NCI-H1092 (cell line): Measurements from ENCODE around the gene SPX.

Experiments
- DNase-seq: peaks from one replicate; lab custom pipeline; 2025; lab: John Stamatoyannopoulos, UW

The SPX gene

DNA sequence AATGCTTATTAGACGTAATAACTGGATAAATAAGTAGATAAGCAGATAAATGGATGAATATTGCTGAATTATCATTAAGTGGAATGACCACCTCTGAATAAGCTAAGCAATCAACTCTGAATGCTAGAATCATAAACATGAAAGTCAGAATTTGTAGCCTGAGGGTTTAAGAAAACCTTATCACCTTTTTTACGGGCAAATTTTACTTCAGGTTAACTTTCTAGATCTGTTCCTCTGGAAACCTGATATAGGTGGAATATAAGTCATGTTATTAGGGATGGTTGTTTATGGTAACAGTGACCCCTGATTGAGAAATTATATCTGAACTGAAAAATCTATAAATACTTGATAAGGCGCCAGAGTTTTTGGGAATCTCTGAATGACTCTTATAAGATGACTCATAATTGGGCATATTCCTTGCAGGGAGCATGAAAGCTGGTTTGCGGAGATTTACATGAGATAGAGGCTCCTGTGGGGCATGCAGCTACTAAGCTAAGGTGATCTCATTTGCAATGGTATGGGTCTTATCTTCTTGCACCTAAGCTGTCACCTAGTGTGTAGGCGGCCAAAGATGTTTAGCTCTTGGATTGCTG lies 12.1 kb downstream of the SPX start:
- DNase-seq = no peak

DNA sequence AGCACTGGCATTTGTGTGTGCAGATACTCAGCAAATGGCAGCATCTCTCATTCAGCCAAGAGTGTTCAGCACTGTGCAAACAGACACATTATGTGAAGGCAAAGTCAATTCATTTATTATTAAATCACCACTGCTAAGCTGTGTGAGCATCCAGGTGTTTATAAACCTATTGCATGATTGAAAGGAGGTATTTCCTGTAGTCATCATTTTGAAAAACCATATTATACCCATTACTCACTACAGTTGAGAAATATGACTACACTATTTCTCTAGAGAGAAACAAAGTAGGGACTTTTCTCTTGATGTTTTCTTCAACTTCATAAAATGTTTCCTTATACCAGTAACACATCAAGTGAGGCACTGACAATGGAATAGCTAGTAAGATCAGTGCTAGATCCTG lies 13.7 kb downstream of the SPX start:
- no peak for DNase-seq

DNA sequence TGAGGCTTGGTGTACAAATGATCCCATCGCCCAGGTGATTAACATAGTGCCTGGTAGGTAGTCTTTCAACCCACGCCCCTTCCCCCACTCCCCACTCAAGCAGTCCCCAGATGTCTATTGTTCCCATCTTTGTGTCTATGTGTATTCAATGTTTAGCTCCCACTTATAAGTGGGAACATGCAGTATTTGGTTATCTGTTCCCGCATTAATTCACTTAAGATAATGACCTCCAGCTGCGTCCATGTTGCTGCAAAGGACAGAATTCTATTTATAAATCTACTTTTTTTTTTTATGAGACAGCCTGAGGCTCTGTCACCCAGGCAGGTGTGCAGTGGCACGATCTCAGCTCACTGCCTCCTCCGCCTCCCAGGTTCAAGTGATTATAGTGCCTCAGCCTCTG lies 15.7 kb downstream of the SPX start:
- DNase-seq = no peak

DNA sequence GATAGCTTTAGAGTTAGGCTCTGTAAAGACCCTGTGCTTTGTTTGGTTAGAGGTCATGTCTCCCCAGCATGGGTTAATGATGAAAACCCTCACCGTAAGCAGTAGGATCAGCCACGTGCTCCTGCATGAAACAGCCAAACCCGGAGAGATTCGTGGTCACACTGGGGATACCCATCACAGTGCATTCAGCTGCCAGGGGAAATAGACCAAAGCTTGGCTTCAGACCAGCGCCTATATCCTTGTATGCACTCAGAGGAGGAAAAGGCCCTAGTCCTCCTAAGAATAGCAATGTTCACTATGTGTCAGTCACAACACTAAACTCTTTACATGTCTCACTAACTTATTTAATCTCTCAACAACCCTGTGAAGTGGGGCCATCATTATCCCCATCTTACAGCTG lies 16.3 kb downstream of the SPX start:
- no peak for DNase-seq

DNA sequence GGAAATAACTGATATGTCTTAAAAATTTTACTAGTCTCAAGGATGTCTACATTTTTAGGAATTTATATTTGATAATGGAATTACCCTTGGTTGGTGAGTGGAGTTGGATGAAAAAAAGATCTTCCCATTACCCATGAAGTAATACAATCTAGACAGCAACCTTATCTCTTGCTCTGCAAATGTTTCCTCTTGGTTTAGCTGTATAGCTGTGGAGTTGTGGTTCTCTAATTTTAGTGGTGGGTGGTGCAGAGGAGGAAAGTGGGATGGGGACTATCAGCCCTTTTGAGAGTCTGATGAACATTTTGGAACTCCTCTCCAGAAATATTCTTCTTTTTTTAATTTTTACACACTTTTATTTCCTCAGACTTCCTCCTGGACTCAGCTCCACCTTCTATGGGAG lies 17.1 kb downstream of the SPX start:
- no peak for DNase-seq

DNA sequence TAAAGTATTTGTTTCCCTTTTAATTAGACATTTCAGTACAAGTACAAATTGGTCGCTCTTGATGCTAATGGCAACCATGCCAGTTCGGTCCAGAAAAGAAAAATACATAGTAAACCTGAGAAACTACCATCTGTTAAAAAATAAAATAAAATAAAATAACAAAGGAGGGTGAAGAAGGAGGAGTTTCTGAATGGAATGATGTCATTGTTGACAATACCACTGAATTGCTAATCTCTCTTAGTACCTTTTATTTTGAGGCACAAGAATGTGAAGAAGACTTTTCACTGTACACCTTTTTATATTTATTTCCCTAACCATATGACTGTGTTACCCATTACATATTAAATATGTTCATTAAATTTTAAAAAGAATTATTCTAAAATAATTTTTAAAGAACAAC lies 19.5 kb downstream of the SPX start:
- no peak for DNase-seq

DNA sequence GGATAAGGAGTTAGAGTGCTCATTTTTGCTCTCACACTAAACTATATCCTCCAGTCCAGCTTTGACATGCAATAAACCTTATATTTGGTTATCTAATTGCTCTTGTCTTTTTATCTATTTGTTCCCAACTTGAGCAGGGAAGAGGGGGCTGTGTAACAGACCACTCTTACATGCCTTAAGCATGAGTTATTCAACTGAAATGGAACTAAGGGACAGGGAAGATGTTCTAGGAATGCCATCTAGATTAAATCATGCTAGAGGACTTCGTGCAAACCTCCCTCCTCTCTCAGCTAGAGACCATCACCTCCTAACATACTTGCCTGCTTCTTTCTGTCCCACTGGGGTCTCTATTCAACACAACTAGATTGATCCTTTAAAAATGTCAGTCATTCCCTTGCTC lies 20.6 kb downstream of the SPX start:
- no peak for DNase-seq

DNA sequence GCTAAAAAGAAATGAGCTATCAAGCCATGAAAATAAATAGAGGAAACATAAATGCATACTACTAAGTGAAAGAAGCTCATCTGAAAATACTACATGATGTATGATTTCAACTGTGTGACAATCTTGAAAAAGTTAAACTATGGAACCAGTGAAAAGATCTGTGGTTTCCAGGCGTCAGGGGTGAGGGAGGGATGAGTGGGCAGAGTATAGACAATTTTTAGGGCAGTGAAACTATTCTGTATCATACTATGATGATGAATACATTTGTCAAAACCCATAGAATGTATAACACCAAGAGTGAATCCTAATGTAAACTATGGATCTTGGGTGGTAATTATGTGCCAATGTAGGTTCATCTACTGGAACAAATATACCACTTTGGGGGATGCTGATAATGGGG lies 21.3 kb downstream of the SPX start:
- no peak for DNase-seq

DNA sequence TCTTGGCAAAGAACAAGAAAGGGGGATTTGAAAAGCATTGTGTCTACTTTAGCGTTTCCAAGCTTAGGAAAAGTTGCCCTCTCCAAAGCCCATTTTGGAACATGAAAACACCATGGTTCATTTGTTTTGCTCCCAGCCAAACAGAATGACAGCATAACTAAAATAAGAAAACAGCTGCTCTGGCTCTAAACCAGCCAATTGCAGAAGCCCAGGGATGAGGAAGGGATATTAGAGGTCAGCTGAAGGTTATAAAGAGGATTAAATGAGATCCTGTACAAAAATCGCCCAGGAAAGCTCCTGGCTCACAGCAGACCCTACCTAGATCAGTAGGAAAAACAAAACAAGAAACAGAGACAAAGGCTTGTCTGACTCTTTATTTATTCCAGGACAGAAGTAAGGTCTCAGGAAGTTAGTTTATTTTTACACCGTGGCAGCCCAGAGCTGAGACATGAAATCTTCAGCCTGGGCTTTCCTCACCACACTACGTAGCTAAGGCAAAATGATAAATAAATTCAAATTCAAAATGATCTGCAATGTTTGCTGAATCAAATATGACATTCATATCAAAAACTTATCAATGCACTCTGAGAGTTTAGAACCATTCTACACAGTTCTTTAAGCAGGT lies 25.9 kb downstream of the SPX start:
- no peak for DNase-seq

DNA sequence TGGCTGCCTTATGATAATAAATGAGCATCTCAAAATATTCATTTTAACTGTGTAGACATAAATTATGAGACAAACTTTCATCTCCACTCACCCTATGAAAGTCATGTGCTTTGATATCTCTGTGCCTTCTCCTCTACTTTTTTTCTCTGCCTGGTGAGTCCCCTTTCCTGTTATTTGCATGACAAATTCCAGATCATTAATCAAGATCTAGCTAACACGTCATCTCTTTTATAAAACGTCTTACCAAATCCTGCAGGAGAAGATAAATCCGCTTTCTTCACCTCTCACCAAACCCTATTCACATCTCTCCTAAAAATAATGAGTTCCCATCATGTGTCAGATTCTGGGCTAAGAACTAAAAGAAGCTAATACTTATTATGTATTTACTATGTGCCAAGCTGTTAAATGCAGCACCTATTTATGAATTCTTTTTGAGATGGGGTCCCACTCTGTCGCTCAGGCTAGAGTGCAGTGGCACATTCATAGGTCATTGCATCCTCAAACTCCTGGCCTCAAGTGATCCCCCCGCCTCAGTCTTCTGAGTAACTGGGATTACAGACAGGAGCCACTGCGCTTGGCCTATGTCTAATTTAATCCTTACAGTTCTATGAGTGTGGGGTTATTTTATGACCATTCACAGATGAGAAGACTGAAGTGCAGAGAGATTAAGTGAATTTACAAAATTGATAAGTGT lies 26.7 kb downstream of the SPX start:
- no peak for DNase-seq

DNA sequence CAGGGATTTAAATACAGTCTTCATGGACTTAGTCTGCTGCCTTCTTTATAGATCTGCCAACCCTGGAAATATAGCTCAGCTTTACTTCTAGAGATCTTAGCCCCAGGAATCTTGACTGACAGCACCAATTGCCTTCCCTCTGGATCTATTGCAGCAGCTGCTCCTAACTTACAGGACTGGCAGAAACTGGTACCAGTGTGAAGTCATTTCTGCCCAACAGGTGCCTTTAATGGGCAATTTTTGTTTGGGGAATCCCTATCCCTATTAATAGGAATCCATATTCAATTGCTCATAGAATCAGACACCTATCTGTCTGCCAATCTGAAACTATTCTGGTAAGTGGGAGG lies 27.2 kb downstream of the SPX start:
- DNase-seq = no peak

DNA sequence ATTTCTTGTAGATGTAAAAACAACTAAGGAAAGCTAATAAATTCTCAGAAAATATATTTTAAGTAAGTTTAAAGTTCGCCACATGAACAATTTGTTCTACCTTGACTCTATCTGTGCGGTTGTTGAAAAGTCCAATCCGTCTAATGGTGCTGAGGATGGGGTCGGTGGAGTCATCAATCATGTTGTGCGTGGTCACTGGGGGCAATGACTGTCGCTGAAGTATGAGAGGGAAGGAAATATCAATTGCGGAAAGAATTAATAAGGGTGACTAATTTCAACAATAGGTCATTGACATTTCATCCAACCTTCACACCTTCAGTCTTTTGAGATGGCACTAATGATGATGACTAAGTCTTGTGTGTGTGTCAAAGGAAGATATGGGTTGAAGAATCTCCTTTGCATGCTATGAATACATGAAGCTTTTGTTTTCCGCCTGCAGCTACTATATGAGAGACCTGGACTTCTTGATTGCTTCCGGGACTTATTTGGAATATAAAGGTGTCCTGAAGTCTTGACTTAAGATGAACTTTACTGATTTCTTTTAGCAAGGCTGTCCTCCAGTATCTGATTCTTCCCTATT lies 32.1 kb downstream of the SPX start:
- no peak for DNase-seq

DNA sequence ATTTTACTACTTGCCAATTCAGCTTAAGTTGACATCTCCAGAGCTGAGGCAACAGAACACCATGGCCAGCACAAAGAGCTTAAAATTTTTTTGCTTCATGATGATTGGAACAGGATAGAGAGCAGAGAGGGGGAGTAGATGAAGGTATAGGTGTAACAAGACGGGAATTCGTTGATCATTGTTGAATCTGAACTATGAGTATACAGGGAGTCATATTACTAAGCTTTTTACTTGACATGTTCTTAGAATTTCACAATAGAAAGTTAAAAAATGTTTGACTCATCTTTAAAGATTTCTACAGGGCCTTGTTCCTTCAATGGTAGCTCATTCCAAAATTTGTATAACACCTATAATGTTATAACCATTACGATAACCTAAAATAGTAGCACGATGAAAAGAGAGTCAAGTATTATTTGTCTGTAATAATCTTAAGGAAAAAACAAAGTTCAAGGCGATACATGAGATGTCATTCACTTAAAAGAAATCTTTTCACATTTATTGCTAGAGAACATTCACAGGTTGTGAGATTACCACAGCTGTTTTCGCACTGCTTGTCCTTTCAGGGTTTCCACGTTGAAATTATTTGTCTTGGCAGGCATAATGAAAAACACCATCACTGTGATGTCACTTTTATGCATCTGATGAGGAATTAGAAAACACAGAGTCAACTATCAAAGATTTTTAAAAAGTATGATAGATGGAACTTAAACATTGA lies 33.9 kb downstream of the SPX start:
- no peak for DNase-seq

DNA sequence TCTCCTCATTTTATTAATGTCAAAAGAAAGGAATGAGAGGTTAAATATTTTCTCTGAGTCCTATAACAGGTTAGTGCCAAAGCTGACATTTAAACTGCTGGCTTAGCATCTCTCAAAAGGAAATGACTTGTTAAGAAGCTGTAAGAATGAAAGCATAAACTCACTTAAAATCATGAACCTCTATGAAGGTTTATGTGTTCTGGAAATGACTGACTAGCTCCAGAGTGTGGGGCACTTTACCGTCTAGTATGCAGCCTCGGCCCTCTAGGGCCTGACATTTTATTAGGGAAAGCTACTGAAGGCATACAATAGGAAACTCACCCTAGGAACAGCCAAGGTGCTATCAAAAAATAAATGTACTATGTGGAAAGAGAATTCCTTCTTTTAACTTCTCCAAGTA lies 35.1 kb downstream of the SPX start:
- DNase-seq = no peak

DNA sequence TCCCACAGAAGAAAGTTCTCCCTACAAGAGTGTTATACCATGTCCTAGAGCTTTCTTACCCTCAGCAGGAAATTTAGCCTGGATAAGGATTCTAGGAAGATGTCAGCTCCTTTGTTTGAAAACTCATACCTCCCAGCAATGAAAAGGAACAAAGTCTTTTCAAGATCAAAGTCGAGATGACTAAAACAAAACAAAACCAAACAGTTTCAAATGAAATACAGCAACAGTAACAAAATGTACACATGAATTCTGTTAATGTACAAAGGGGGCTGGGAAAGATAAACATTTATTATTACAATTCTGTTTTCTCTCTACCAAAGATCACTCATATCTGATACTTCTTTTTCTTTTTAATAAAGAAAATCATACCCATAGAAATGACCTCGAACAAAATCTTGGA lies 36.8 kb downstream of the SPX start:
- DNase-seq = no peak

DNA sequence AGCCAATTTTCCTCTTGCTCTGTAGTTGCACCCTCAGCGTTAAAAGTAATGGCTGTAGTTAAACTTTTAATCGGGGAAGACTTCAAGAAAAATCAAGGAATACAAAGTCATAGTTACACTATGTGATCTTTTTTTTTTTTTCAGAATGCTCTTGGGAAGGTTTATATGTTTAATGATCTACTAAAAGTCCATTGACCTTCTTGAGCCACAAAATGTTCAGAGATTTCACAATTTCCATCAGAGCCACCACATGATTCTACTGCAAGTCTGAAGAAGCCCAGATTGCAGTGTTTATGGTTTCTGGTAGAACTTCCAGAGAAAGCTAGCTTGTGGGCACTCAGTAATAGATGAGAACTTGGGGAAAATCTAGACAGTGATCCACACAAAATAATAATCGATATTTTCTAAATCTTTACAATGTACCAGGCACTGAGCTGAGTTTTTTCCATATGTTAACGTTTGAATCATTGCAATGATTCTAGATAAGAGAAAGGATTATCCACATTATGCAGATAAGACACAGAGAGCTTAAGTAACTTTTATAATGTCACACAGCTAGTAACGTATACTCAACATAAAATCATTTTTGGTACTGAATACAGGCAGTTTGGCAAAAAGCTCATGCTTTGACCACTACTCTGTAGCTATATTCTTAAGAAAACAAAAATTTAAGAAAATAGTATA lies 40.3 kb downstream of the SPX start:
- DNase-seq = no peak

DNA sequence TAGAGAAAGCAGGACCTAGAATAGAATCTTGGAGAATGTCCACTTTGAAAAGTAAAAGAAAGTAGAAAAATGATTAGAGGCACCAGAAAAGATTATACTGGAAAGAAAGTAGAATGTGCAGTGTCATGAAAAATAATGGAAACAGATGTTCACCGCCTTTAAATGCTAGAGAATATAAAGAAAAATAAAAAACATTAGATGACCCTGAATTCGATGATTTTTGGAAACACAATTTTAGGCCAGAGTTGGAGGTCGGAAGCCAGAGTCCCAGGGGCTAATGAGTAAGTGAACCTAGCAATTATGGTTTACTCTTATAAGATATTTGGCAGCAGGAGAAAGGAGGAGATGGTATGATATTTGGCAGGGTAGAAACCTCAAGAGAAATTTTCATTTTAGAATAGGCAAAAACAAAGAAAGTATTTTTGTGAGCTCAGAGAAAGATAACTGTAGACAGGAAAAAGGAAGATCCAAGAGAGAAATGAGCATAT lies 40.9 kb downstream of the SPX start:
- no peak for DNase-seq

DNA sequence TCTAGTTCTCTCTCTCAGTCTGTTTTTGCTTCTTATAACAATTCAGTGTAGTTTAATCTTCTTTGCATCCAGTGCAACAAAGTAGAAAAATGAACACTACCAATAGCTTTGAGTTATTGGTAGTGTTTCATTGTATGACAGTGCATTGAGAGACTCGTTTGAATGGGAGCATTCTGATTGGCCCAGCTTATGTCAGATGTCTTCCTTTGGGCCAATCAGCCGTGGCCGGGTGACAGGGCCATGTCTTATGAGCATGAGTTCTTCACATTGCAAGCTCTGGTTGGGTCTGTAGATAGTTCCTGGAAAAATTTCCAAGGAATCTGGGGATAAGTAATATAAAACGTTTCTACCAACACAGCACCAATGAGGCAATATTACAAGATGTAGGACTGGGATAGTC lies 42.0 kb downstream of the SPX start:
- no peak for DNase-seq

DNA sequence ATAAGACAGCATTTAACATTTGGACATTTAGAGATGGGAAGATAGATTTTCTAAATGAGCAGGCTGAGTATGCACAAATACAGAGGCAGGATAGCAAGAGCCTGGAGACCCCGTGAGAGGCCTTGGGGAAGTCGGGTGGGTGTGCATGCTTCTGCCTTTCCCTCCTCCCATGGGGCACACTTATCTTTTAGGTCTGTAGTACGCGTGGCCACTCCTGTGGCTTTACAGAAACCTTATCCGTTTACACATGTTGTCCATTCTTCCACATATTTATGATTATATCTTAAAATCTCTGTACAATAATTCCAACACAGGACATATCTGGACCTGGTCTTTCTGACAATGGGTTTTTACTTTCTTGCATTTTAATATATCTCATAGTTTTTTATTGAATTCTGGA lies 45.0 kb downstream of the SPX start:
- DNase-seq = no peak

DNA sequence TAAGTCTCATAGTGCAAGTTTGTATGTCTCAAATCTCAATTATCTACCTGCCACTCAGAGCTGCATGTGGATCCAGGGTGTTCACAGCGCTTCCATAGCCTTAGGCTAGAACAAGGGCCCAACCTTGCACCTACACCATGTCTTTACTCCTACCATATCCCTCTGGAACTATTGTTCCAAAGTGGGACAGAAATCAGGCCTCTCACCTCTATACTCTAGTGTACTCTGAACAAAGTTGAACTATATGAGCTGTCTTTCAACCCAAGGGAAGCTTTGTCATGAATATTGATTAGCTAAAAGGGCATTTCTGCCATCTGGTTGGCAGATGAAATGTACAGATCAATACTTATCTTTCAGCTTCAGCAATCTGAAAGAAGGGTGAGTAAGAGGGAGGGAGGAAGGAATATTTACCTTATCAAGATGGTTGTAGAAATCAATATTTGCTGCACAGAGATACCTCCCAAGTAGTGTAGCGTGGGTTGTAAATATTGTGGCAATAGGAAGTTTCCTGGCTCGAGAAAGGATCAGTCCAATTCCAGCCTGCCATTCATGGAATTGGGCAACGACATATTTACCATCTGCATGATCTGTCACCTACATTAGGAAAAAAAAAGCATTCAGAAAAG lies 47.8 kb downstream of the SPX start:
- DNase-seq = no peak

DNA sequence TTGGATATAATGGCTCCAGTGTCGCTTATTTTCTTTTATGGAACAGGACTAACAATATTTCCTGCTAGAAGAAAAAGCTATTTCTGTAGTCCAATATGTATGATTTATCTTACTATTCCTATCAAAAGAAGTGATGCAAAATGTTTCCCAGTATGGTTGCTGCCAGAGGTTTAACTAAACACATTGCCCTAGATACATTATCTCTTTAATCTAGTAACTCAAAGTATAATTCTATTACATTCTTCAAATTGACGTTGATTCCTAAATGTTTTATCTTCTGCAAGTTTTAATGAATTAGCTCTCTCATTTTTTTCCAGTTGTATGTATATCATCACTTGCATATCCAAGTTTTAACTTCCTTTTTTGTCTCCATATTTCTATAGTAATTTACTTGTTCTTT lies 50.3 kb downstream of the SPX start:
- DNase-seq = no peak

DNA sequence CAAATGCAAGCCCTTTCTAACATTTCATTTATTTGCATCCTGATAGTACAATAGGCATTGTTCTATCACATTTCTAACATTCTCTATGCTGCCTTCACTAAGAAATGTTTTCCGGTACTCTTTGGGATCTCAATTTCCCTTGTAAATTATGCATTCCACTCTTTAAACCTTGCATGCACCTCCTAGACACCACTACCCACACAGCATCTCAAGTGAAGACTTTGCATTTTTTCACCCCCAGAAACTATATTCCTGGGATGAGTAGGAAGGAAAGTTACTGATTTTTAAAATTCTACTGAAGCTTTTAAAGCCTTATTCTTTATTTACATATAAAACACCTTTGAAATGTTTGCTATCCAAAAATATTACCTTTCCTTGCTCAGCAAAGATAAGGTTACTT lies 51.4 kb downstream of the SPX start:
- DNase-seq = no peak
